A549 (cell line): ENCODE results near the gene NDUFB2. TPM values are rescaled to one million over a fixed set of nuclear protein-coding genes. Genes with fewer than 3 reads are reported as not detected.

ENCODE experiments used
- ATAC-seq, 2 experiments: fragments of 200-7000 bp in 1 of 2; fragments of >200 bp in 1 of 2; cut with Nextera tagmentation in 1 of 2; cut with Tn5 transposase in 1 of 2; 3 replicates each; pipeline versions ENCODE4 v1.8.0 to v1.9.1; 2018 to 2020; ENCODE audit warnings: mild to moderate bottlenecking in 1 of 2, moderate library complexity in 1 of 2
- CTCF ChIA-PET: fragments of 300-600 bp; sonication (Branson Sonifier 250); formaldehyde crosslinking; extraction: SDS; loops from one replicate; lab custom pipeline; 2021; ENCODE audit warnings: antibody characterized with exemption, inconsistent platforms; lab: Yijun Ruan, JAX
- POLR2A ChIA-PET: fragments of 350-600 bp; formaldehyde crosslinking; extraction: SDS; loops from one replicate; lab custom pipeline; 2021; ENCODE audit warnings: antibody characterized with exemption, inconsistent platforms; lab: Yijun Ruan, JAX
- DNase-seq, 2 experiments: peaks; one replicate each; pipeline versions ENCODE4 v3.0.0 to v3.0.0-alpha.2; 2011 to 2016; ENCODE audit warnings: low read depth in 1 of 2, low spot score in 1 of 2
- FAIRE-seq: peaks from 2 replicates; lab custom pipeline; 2011; peaks lifted over from hg19 to GRCh38; lab: Jason Lieb, UNC
- H3K27ac ChIP-seq, 2 experiments: fragments of >200 bp; sonication (Bioruptor Twin); formaldehyde crosslinking; 3 replicates each; pipeline ENCODE4 v1.5.1; 2016 to 2017
- H3K4me1 ChIP-seq: fragments of >200 bp; sonication (Bioruptor Twin); formaldehyde crosslinking; 3 replicates; pipeline ENCODE4 v1.6.1; 2016
- H3K4me2 ChIP-seq: fragments of >200 bp; sonication (Bioruptor Twin); formaldehyde crosslinking; 3 replicates; pipeline ENCODE4 v1.6.1; 2016
- H3K4me3 ChIP-seq: fragments of >200 bp; sonication (Bioruptor Twin); formaldehyde crosslinking; 3 replicates; pipeline ENCODE4 v1.5.1; 2016
- H3K9me3 ChIP-seq: fragments of >200 bp; sonication (Bioruptor Twin); formaldehyde crosslinking; 3 replicates; pipeline ENCODE4 v1.6.1; 2016
- CHD2 ChIP-seq: fragments of 150-350 bp; IDR thresholded peaks from 2 replicates; pipeline ENCODE4 v1.6.1; 2014; ENCODE audit warnings: low read length; ENCODE audit not compliant: partially characterized antibody
- EHF ChIP-seq: fragments of 250-450 bp; sonication (Bioruptor Pico); IDR thresholded peaks from 2 replicates; pipeline ENCODE4 v1.5.0; 2020; ENCODE audit warnings: mild to moderate bottlenecking
- EHMT2 ChIP-seq: fragments of 200-600 bp; sonication (generic); IDR thresholded peaks from 2 replicates; pipeline ENCODE4 v1.6.1; 2016; ENCODE audit warnings: antibody characterized with exemption, low read depth, mild to moderate bottlenecking, moderate library complexity
- ESRRA ChIP-seq: fragments of 150-350 bp; IDR thresholded peaks from 2 replicates; pipeline ENCODE4 v1.6.1; 2014; ENCODE audit warnings: mild to moderate bottlenecking, low read length, borderline replicate concordance
- FOSB ChIP-seq: fragments of 250-450 bp; sonication (Bioruptor Pico); IDR thresholded peaks from 2 replicates; pipeline ENCODE4 v1.5.0; 2020; ENCODE audit warnings: mild to moderate bottlenecking, moderate library complexity
- FOSL2 ChIP-seq, 2 experiments: fragments of 450-650 bp in 1 of 2; fragments of >200 bp in 1 of 2; sonication (Bioruptor Twin) in 1 of 2; formaldehyde crosslinking; IDR thresholded peaks; 2 replicates each; pipeline versions ENCODE4 v1.5.0 to v1.6.1; 2016 to 2020; ENCODE audit warnings: mild to moderate bottlenecking in 1 of 2, moderate library complexity in 1 of 2
- FOXS1 ChIP-seq: fragments of 250-450 bp; sonication (Bioruptor Pico); IDR thresholded peaks from 2 replicates; pipeline ENCODE4 v1.5.0; 2020; ENCODE audit warnings: mild to moderate bottlenecking, moderate library complexity
- HOXB13 ChIP-seq: fragments of 250-450 bp; sonication (Bioruptor Pico); IDR thresholded peaks from 2 replicates; pipeline ENCODE4 v1.5.0; 2020; ENCODE audit warnings: low read depth, mild to moderate bottlenecking, moderate library complexity
- JUN ChIP-seq, 2 experiments: fragments of >200 bp; sonication (Bioruptor Twin); formaldehyde crosslinking; IDR thresholded peaks; 2 replicates in 1 of 2; 3 replicates in 1 of 2; pipeline ENCODE4 v1.6.1; 2016 to 2017
- KDM1A ChIP-seq: fragments of 200-600 bp; sonication (generic); IDR thresholded peaks from 2 replicates; pipeline ENCODE4 v1.6.1; 2016; ENCODE audit warnings: low read depth, mild to moderate bottlenecking
- KDM5A ChIP-seq: fragments of 200-600 bp; sonication (generic); IDR thresholded peaks from 2 replicates; pipeline ENCODE4 v1.6.1; 2016; ENCODE audit warnings: antibody characterized with exemption, mild to moderate bottlenecking
- MAFK ChIP-seq: fragments of 450-650 bp; IDR thresholded peaks from 2 replicates; pipeline ENCODE4 v1.6.1; 2014; ENCODE audit not compliant: partially characterized antibody
- MYC ChIP-seq: IDR thresholded peaks from 2 replicates; pipeline ENCODE4 v1.6.1; 2012; ENCODE audit warnings: mild to moderate bottlenecking, inconsistent platforms, low read length, improper control_type of control experiment, borderline replicate concordance
- PHF8 ChIP-seq: fragments of 200-600 bp; sonication (generic); IDR thresholded peaks from 2 replicates; pipeline ENCODE4 v1.6.1; 2016; ENCODE audit warnings: low read depth, mild to moderate bottlenecking, antibody characterized with exemption, moderate library complexity, borderline replicate concordance
- POLR2A ChIP-seq: IDR thresholded peaks from 2 replicates; pipeline ENCODE4 v1.6.1; 2012; ENCODE audit warnings: mild to moderate bottlenecking, low read length
- RAD21 ChIP-seq, 2 experiments: fragments of >200 bp in 1 of 2; sonication (Bioruptor Twin) in 1 of 2; formaldehyde crosslinking in 1 of 2; IDR thresholded peaks in 1 of 2; conservative IDR thresholded peaks in 1 of 2; 2 replicates in 1 of 2; 3 replicates in 1 of 2; pipeline ENCODE4 v1.6.1; 2012 to 2018; ENCODE audit warnings: inconsistent platforms in 1 of 2
- RCOR1 ChIP-seq: fragments of 150-350 bp; IDR thresholded peaks from 2 replicates; pipeline ENCODE4 v1.6.1; 2014; ENCODE audit warnings: antibody characterized with exemption, low read length, low read depth
- RFX5 ChIP-seq: fragments of 450-650 bp; IDR thresholded peaks from 2 replicates; pipeline ENCODE4 v1.7.1; 2014; ENCODE audit warnings: antibody characterized with exemption, mild to moderate bottlenecking, moderate library complexity
- SMC3 ChIP-seq: fragments of >200 bp; sonication (Bioruptor Twin); formaldehyde crosslinking; IDR thresholded peaks from 3 replicates; pipeline ENCODE4 v1.6.1; 2018; ENCODE audit warnings: inconsistent platforms
- TFCP2L1 ChIP-seq: fragments of 250-450 bp; sonication (Bioruptor Pico); IDR thresholded peaks from 2 replicates; pipeline ENCODE4 v1.5.0; 2021; ENCODE audit warnings: mild to moderate bottlenecking
- WGBS: methylation state at CpG from one replicate; pipeline ENCODE4 v1.1.6; 2017; ENCODE audit errors: missing lambda C conversion rate; 5-methylcytosine and 5-hydroxymethylcytosine counted together
- polyA plus RNA-seq, 4 experiments: library from polyadenylated mRNA; depleted of rRNA in 3 of 4; stranded (reverse); fragments of >200 nt; fragmentation: RNase III in 1 of 4; extraction: RNeasy Plus Mini Kit Qiagen cat#74134 plus additional on column Dnase treatment in 1 of 4; gene quantifications; 2 replicates in 3 of 4; 3 replicates in 1 of 4; pipeline ENCODE4 v1.2.3, GENCODE V29; 2011 to 2017
- TF ChIP-seq, protein P1 (sequence below): fragments of >200 bp; sonication (Bioruptor Twin); formaldehyde crosslinking; IDR thresholded peaks from 2 replicates; pipeline ENCODE4 v1.6.1; 2016
- TF ChIP-seq, protein P2 (sequence below): fragments of >200 bp; sonication (Bioruptor Twin); formaldehyde crosslinking; IDR thresholded peaks from 3 replicates; pipeline ENCODE4 v1.5.1; 2016
- TF ChIP-seq, protein P3 (sequence below): fragments of 450-650 bp; IDR thresholded peaks from 2 replicates; pipeline ENCODE4 v1.6.1; 2014; ENCODE audit warnings: antibody characterized with exemption

The NDUFB2 gene
- polyA plus RNA-seq, 2 of the 4 experiments (the other 2 are of a cell fraction), result 370 to 381 TPM

DNA sequence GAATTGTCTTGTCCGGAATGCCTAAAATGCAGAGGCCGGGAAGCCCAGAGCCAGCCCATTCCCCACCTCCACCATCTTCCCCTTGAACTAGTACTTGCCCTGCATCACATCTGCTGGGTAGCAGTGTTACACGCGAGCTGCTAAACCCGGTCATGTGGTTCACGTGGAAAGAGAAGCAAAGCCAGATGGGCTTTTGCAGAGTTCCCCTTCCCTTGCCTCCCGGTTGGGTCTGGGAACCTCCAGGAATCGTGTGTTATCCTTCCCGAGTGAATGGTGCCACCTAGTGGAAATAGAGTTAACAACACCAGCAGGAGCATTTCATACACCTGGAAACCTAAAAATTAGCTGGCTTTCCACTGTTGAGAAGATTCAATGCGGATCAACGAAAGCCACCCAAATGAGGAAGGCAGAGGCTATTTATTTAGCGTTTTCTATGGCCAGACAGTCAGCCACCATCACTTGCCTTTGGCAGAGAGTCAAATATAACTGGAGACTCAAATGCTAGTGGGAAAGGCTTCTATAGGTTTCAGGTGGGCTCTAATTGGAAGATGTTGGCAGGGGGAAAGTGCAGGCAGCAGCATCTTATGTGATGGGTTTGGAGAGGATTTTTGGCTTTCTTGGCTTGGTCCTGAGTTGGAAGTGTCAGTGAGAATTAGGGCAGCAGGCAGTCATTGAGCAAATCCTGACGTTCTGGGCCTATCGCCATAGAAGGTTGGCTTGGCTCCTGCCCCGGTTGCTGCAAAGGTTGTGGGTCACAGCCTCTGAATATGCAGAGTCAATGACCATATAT is 43.0 kb upstream of the NDUFB2 start:
- FAIRE-seq, result no peak
- peak overlapping the region; percentile 15 to 41; a peak in 3 of 6 replicates for H3K27ac ChIP-seq
- POLR2A ChIA-PET, result interaction anchor here (0.7 to 2.4 kb wide), 3 partner anchors 39 to 175 kb away, joined by 3 to 9 read pairs (median 6); no protein-coding TSS in a partner anchor
- H3K9me3 ChIP-seq, result no peaks in the 10 kb centered on the region
- 33% methylated on average over 14 of the region's 15 CpGs for WGBS
- CTCF ChIA-PET, result interaction anchor here (0.6 to 14.5 kb wide), 50 partner anchors 8 to 897 kb away, joined by 3 to 493 read pairs (median 4); partner anchors contain the start of genes ADCK2, DENND2A and MKRN1
- H3K4me3 ChIP-seq, result no peak overlapping the region
- ATAC-seq, result peak; percentile 86 to 93
- peak; percentile 73 to 81 for DNase-seq
- TF ChIP-seq MYC (0 out of 2 replicates have a peak, but pooled peaks have one; percentile 16), TFCP2L1 (CRISPR knock-in tag) (no peak), SMC3 (peak; percentile 94), CHD2 (no peak), RAD21 (conservative IDR thresholded peaks at IDR 0.05 in 1 of 2, IDR thresholded peaks at IDR 0.05 in 1 of 2) (peak; percentile 96 to 99), PHF8 (no peak), KDM1A (no peak), KDM5A (no peak), EHMT2 (no peak), ESRRA (no peak), RFX5 (no peak), MAFK (no peak)
- TF ChIP-seq, protein P1, sequence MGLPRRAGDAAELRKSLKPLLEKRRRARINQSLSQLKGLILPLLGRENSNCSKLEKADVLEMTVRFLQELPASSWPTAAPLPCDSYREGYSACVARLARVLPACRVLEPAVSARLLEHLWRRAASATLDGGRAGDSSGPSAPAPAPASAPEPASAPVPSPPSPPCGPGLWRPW, result no peak
- TF ChIP-seq, protein P2, sequence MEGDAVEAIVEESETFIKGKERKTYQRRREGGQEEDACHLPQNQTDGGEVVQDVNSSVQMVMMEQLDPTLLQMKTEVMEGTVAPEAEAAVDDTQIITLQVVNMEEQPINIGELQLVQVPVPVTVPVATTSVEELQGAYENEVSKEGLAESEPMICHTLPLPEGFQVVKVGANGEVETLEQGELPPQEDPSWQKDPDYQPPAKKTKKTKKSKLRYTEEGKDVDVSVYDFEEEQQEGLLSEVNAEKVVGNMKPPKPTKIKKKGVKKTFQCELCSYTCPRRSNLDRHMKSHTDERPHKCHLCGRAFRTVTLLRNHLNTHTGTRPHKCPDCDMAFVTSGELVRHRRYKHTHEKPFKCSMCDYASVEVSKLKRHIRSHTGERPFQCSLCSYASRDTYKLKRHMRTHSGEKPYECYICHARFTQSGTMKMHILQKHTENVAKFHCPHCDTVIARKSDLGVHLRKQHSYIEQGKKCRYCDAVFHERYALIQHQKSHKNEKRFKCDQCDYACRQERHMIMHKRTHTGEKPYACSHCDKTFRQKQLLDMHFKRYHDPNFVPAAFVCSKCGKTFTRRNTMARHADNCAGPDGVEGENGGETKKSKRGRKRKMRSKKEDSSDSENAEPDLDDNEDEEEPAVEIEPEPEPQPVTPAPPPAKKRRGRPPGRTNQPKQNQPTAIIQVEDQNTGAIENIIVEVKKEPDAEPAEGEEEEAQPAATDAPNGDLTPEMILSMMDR, result peak; percentile 96
- H3K4me2 ChIP-seq, result no peak overlapping the region
- peaks cover 4% of the 10 kb centered on the region; the same call in 1 of the 3 replicates for H3K4me1 ChIP-seq

DNA sequence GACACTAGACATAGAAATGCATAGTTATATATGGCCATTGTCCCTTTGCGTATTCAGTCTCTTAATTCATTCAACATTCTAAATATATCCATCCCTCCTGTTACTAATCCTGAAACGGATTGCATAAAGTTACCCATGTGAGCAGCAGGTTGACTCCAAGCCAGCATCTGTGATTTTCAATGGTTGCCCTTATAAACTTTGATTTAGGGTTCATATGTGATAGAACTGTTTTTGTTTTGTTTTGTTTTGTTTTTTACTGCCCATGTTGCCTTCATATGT is 42.5 kb upstream of the NDUFB2 start:
- no peak for DNase-seq
- TF ChIP-seq, protein P3, sequence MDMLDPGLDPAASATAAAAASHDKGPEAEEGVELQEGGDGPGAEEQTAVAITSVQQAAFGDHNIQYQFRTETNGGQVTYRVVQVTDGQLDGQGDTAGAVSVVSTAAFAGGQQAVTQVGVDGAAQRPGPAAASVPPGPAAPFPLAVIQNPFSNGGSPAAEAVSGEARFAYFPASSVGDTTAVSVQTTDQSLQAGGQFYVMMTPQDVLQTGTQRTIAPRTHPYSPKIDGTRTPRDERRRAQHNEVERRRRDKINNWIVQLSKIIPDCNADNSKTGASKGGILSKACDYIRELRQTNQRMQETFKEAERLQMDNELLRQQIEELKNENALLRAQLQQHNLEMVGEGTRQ, result no peak
- TF ChIP-seq FOXS1 (no peak), EHF (CRISPR knock-in tag) (no peak), FOSL2 (IDR thresholded peaks at IDR 0.05) (no peak), FOSL2 (CRISPR knock-in tag; IDR thresholded peaks at IDR 0.05) (no peak), CHD2 (no peak), HOXB13 (no peak), POLR2A (no peak), JUN (IDR thresholded peaks at IDR 0.05) (no peak), FOSB (CRISPR knock-in tag) (no peak), RCOR1 (no peak), MYC (no peak)
- TF ChIP-seq, protein P2, result no peak
- POLR2A ChIA-PET, result interaction anchor here (1.2 to 2.4 kb wide), 2 partner anchors 137 to 176 kb away, joined by 3 to 9 read pairs; no protein-coding TSS in a partner anchor
- Histone ChIP-seq H3K9me3 (no peaks in the 10 kb centered on the region), H3K4me2 (no peak overlapping the region), H3K4me3 (no peak overlapping the region), H3K4me1 (peaks cover 4% of the 10 kb centered on the region; the same call in 1 of the 3 replicates), H3K27ac (no peak overlapping the region)
- 72% methylated on average over 2 of the region's 2 CpGs for WGBS
- no peak for FAIRE-seq
- no peak for ATAC-seq
- CTCF ChIA-PET, result interaction anchor here (0.6 to 14.5 kb wide), 42 partner anchors 8 to 322 kb away, joined by 3 to 493 read pairs (median 5); partner anchors contain the start of genes ADCK2, DENND2A and MKRN1
